A204.1 (cell line): ENCODE measurements around the gene GDPD4.

Source experiments
- FAIRE-seq: peaks from 2 replicates; lab custom pipeline; 2012; peaks lifted over from hg19 to GRCh38; lab: Jason Lieb, UNC

GDPD4 gene

DNA sequence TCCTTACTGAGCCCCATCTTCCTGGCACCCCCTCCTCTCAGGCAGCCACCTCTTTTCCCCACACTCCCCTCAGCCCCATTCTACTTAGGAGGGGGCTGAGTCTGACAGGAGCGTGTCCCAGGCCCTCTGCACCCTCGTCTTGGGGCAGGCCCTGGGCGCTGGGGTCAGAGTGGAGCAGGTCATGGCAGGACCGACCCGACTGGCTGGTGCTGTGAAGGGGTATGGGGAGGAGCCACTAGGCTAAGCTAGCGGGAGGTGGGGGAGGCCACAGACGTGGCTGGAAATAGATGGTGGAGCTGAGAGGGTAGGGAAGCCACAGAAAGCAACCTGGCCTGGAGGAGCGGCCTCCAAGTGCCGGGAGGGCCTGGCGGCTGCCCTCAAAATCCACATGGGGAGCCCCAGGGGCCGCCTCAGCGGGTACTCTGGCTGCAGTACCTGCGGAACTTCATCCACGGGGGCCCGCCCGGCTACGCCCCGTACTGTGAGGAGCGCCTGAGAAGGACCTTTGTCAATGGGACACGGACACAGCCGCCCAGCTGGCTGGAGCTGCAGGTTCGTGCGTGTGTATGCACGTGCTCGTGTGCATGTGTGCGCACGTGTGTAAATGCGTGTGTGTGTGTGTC, 111.8 kb downstream of the GDPD4 start:
- FAIRE-seq, result no peak

DNA sequence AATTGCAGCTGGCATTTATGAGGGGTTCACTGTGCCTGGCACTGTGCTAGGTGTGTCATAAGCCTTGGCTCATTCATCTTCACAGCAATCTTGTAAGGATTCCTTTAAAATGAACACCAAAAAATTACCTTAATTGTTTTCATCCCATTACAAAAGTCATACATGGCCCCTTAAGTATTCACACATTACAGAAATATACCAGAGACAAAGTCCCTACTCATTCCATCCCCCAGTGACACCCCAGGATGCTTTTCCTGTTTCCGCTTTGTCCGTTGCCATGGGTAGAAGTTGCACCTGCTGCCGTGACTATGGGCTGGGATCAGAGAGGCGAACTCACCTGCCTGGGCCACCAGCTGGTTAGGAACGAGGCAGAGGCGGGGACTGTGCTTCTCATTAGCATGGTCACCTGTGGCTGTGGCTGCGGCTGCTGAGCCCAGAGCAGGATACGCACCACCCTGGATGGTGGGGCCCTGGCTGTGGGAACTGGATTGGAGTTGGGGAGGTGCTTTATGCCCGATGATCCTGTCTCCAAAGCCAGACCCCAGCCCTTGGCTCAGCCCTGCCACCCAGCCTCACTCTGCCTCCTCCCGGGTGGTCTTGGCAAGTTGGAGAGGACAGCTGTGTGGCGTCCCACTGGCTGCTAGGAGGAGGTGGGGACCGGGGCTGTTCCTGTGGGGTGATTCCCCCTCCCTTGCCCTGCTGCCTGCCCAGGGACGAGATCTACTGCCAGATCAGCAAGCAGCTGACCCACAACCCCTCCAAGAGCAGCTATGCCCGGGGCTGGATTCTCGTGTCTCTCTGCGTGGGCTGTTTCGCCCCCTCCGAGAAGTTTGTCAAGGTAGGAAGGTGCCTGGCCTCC, 112.6 kb downstream of the GDPD4 start:
- FAIRE-seq, result no peak

DNA sequence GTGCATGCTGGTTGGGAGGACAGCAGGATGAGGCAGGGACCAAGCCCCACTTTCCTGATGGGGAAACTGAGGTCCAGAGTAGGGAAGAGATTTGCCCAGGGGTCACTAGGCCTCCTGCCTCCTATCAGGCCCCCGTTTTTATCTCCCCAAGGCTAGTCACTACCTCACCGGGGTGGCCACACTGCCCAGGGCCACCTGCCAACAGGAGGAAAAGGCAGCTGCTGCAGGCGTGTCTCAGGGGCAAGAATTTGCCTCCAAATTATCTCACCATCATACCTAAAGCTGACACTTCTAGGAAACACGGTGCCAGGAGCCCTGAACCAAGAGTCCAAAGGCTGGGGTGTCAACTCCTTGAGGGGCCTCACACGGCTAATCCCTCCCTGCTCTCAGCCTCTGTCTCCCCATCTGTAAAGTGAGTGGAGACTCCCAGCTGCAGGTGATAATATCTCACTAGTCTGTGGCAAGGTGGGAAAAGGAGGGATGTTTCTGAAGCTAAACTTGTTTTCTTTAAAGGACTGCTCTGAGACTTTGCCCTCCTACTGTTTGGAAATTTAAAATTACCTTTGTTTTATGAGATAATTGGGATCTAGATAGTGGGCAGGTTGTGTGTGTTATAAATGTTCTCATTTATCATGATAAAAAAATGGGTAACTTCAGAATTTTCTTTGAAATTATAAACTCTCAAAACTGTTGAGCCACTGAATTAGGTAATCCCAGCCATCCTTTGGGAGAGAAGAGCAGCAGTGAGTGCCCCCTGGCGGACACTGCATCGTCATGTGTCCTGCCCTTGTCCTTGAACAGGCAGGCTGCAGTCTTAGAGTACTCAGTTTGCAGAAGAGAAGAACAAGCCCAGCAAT, 113.5 kb downstream of the GDPD4 start:
- FAIRE-seq, result peak; percentile 88

DNA sequence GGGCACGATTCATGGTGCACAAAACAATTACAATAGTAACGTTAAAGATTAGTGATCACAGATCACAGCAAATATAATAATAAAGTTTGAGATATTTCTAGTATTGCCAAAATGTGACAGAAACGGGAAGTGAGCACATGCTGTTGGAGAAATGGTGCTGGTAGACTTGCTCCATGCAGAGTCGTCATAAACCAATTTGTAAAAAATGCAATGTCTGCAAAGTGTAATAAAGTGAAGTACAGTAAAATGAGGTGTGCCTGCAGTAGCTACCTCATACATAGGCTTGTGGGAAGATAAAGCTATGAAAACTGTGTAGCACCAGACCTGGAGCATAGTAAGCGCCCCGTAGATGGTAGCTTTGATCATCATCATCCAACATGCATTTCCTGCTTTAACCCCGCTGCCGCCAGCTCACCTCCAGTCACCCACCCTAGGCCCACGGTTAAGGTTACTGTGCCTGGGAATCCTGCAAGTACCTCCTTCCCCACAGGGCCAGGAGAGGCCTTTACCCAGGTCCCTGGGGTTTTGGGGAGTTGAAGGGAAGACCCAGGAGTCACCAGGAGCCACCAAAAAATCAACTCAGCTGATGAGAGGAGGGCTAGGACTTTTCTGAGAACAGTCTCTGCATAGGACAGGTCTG, 114.3 kb downstream of the GDPD4 start:
- FAIRE-seq, result no peak

DNA sequence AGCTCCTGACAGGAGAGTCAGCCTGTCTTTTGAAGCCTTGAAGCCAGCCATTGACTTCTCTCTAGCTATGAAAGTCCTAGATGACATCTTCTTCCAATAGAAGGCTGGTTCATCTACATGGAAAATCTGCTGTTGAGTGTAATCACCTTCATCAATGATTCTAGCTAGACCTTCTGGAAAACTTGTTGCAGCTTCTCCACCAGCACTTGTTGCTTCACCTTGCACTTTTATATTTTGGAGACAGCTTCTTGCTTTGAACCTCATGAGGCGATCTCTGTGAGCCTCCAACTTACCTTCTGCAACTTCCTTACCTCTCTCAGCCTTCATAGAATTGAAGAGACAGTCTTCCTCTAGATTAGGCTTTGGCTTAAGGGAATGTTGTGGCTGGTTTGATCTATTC, 115.2 kb downstream of the GDPD4 start:
- no peak for FAIRE-seq

DNA sequence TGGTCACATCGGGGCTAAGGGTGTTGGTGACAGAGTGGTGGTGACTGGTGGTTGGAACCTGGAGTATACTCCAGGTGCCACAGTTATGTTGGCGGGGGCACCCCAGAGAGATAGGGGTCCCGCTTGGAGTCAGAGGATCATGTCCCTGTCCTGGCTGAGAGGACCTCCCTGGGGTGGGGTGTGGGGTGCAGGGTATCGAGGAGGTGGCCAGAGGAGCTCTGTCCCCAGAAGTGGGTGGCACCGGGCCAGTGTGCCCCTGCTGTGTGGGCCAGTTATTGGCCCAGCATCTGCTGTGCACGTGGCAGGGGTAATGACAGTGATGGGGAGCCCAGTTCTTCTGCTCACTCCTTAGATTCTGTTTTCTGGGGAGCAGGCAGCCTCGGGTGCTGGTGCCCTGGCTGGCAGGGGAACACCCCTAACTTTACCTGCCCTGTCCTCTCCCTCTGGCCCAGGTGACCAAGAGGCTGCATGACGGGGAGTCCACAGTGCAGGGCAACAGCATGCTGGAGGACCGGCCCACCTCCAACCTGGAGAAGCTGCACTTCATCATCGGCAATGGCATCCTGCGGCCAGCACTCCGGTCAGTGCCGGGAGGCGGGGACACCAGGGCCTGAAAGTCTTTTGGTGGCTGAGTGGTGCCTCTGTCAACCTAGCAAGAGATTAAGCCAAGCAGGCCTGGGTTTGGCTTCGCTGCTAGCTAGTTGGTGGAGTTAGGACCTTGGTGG, 117.2 kb downstream of the GDPD4 start:
- FAIRE-seq, result no peak

DNA sequence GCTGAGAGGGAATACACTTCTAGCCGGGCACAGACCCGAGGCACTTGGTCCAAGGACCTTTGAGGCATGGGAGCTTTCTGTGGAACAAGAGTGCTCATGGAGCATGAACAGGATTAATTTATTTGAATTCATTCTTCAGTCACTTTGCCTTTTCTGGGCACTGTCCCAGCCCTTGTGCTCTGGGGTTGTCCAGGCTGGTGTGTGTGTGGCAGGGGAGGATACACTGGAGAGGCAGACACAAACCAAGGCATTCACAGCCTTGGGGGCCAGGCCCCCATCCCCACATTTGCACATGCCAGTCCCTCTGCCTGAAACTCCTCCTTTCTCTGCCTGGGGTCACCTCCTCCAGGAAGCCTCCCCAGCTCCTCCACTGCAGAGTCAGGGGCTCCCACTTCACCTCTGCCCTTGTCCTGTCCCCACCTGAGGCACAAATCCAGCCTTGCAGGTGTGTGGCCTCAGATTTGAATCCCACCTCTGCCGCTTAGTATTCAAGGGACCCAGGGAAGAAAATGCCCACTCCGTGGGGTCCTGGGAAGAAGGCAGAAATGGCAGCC, 118.0 kb downstream of the GDPD4 start:
- no peak for FAIRE-seq

DNA sequence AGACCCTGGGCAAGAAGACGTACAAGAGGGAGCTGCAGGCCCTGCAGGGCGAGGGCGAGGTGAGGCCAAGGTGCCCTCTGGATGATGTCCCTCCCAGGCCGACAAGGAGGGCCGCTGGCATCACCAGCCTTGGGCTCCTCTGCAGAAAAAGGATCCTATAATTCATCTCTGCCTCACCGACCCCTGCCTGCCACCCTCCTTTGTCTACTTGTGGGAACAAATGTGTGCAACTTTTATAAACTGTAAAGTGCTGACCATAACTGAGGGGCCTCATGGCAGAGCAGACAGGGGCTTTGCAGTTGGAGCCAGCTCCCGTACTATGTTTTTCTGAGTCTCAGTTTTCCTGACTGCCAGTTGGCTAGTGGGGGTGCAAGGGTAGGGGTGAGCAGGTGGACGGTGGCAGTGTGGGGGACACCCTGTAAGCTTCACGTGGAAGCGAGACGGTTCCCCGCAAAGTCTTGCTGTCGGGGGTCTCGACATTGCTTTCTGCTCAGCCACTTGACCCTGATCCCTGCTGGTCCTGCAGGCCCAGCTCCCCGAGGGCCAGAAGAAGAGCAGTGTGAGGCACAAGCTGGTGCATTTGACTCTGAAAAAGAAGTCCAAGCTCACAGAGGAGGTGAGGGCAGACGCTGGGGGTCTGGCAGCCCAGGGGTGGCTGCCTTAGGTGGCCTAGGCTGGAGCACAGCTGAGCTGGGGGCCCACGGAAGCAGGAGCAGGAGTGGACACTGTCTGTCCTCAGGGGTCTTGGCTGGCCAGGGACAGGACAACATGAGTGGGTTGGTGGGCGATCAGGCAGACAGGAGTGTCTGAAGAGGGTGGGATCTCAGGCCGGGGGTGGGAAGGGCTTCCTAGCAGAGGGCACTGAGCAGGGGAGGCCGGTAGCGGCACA, 118.7 kb downstream of the GDPD4 start:
- FAIRE-seq, result no peak

DNA sequence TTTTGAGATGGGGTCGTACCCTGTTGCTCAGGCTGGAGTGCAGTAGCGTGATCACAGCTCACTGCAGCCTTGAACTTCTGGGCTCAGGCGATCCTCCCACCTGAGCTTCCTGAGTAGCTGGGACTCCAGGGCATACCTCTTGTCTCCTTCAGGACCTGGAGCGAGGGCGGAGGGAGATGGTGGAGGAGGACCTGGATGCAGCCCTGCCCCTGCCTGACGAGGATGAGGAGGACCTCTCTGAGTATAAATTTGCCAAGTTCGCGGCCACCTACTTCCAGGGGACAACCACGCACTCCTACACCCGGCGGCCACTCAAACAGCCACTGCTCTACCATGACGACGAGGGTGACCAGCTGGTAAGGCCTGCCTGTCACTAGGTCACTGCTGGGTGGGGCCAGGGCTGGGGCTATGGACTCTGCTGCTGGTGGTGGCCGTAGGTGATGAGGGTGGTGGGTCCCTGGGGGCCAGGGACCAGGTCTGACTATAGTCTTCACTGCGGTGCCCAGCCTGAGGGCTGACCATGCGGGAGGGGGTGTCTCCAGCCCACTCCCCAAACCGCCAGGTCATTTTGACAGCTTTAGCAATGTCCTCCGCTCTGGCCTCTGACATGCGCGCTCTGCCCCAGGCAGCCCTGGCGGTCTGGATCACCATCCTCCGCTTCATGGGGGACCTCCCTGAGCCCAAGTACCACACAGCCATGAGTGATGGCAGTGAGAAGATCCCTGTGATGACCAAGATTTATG, 119.5 kb downstream of the GDPD4 start:
- no peak for FAIRE-seq

DNA sequence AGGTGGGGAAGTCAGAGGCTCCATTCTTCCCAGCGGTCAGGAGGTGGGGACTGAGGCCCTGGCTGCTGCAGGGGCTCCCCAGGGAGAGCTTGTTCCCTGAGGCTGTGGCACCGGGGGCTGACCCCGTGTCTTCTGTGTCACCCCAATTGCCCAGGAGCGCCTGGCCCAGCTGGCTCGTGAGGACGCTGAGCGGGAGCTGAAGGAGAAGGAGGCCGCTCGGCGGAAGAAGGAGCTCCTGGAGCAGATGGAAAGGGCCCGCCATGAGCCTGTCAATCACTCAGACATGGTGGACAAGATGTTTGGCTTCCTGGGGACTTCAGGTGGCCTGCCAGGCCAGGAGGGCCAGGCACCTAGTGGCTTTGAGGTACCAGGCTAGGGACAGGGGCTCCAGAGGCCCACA, 120.3 kb downstream of the GDPD4 start:
- no peak for FAIRE-seq

DNA sequence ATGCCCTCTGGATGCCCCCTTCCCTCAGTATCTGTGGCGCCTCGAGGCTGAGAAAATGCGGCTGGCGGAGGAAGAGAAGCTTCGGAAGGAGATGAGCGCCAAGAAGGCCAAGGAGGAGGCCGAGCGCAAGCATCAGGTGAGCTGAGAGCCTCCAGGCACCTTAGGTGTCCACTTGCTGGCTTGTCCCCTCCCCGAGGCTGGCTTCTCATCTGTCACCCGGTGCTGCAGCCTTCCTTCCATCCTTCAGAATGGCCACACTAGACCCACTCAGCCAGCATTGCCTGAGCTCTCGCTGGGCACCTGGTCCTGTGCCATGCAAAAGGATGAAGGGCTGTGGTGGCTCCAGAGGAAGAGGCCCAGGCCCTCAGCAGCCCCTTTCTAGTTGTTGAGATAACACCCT, 121.1 kb downstream of the GDPD4 start:
- FAIRE-seq, result no peak

DNA sequence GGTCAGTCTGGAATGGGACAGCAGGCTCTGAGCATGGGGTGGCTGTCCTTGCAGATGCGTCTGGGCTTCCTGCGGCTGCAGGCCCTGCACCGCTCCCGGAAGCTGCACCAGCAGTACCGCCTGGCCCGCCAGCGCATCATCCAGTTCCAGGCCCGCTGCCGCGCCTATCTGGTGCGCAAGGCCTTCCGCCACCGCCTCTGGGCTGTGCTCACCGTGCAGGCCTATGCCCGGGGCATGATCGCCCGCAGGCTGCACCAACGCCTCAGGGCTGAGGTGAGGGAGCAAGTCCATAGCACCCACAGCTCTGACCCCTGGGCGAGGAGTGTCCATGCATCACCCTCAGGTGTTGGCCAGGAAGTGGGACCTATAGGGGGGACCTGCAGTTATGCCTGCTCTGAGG, 121.8 kb downstream of the GDPD4 start:
- FAIRE-seq, result no peak

DNA sequence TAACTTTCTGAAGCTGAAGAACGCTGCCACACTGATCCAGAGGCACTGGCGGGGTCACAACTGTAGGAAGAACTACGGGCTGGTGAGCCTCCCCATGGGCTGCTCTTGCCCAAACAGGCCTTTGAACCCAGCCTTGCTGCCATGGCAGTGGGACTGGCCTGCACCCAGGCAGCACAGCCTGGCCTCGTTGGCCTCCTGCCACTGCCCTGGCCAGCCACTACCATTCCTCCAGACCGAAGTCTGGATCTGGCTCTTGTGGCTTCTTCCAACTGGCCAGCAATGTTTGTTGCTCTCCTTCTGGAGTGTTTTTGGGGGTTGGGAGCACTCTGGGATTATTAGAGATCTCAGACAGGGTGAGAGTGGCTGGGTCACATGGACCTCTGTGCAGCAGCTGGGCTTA, 122.4 kb downstream of the GDPD4 start:
- no peak for FAIRE-seq

DNA sequence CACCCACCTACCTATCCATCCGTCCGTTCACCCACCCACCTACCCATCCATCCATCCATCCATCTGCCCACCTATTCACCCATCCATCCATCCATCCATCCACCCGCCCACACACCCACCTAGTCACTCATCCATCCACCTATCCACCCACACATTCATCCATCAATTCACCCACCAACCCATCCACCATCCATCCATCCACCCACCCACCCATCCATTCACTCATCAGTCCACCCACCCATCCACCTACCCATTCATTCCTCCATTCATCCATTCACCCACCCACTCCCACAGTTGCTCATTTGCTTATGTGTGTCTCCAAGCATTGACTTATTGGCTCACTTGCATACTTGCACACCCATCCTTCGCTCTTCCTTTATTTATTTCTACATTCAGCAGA, 123.3 kb downstream of the GDPD4 start:
- FAIRE-seq, result no peak

DNA sequence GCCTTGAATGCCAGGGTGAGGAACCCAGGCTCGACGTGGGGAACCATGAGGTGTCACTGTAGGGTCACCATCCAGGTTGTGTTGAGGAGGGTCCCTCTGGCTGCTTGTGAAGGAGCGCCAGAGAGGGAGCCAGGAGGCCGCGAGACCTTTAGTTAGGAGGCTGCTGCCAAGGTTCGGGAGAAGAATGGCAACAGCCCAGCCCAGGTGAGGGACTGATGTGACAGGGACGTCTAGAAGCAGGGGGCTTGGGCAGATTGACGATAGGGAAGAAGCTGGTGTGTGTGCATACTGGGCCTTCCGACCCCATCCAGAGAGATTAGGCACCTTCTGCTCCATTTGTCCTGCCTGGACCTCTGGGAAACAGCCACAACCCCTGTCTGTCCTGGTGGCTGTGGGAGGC, 124.5 kb downstream of the GDPD4 start:
- no peak for FAIRE-seq

DNA sequence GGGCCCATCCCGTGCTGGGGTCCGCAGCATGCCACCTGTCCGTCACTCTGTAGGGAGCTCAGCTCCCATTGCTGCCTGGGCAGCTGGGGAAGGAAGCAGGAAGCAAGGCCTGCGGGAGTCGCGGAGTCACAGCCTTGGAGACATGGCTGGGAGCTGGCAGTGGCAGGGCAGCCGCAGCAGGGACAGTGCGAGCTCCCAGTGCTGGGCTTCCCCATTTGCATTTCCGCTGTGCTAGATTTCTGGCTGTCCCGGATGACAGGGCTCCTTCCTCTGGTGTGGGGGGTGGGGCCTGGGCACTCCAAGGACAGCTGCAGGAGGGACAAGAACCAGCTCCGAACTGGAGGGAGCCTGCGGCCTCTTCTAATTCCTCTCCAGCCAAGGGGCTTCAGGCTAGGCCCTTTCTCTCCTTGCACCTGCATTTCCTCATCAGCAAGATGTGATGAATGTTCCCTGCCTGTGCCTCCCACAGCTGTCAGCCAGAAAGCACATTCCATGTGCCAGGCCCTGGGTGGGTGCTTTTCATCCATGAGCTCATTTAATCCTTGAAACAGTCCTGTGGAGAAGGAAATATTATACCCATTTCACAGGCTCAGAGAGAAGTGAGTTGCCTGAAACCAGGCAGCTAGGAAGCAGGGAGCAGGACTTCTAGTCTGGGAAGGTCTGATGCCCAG, 125.5 kb downstream of the GDPD4 start:
- FAIRE-seq, result no peak

DNA sequence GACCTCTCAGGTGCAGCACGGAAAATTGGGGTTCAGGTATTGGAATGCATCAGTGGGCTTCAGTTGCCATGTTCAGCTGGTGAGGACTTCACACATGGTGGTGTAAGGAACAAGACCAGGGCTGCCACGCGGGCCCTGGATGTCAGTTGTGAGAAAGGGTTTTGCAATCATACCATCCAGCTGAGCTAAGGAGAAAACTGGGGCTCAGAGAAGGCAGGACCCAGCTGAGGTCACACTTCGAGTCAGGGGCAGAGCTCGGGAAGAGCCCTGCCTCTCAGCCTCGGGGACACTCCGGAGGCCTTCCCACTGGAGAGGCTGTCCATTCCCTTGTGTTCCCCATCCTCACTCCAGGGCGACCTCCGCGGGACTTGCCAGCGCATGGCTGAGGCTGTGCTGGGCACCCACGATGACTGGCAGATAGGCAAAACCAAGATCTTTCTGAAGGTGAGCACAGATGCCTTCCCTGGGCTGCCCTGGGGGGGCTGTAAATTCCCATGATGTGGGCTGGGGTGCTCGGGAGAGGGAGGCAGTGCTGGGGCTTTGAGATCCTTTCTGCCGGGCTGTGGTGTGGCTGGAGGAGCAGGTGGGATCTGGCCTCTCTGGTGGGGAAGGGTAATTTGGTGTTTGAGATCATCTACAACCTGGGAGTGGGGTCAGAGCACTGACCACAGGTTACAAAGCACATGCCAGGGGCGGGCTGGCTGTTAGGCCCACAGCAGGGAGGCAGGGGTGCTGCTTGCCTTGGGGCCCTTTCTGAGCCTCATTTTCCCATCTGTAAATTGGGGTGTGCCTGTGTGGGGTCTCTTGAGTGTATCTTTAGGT, 126.3 kb downstream of the GDPD4 start:
- FAIRE-seq, result no peak

DNA sequence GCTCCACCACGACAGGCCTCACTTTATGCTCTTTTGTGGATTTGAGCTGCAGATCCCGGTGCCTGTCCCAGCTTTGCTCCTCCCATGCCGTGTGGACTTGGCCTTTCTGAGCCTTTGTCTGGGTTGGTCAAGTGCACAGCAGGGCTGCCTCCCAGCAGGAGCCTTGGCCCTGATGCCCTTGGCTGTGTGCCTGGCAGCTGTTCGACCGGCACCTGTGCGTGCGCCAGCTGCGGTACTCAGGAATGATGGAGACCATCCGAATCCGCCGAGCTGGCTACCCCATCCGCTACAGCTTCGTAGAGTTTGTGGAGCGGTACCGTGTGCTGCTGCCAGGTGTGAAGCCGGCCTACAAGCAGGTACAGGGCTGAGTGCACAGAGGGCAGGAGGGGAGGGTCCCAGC, 126.9 kb downstream of the GDPD4 start:
- FAIRE-seq, result no peak
